ENCODE measurements around the gene SMARCA4. TPM values are rescaled to one million over a fixed set of nuclear protein-coding genes. Genes with fewer than 3 reads are reported as not detected.
"Not testable (repeated sequence)": the region's sequence is repeated elsewhere in the genome, so short reads cannot be mapped to it uniquely, and the experiment has no call there.

Gene SMARCA4
- total RNA-seq, 1 donor from 2014 or later: 140 TPM

DNA sequence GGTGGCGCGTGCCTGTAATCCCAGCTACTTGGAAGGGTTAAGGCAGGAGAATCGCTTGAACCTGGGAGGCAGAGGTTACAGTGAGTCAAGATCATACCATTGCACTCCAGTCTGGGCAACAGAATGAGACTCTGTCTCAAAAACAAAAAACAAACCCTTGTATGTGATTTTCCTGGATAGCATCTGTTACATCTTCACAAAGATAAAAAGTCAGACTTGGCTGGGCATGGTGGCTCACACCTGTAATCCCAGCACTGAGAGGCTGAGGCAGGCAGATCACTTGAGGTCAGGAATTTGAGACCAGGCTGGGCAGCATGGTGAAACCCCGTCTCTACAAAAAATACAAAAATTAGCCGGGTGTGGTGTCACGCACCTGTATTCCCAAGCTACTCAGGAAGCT is 136.5 kb downstream of the SMARCA4 start:
- DNase-seq (ENCODE audit: low spot score): not testable (repeated sequence)

DNA sequence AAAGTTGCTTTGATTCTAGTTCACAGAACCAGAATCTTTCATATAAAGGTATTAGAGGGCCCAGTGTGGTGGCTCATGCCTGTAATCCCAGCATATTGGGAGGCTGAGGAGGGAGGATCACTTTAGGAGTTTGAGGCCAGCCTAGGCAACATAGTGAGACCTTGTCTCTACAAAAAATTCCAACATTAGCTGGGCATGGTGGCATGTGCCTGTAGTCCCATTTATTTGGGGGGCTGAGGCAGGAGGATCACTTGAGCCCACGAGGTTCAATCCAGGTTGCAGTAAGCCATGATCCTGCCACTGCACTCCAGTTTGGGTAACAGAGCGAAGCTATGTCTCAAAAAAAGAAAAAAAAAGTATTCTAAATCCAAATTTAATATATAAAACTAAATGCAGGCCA is 137.5 kb downstream of the SMARCA4 start:
- no peak for DNase-seq (ENCODE audit: low spot score)

DNA sequence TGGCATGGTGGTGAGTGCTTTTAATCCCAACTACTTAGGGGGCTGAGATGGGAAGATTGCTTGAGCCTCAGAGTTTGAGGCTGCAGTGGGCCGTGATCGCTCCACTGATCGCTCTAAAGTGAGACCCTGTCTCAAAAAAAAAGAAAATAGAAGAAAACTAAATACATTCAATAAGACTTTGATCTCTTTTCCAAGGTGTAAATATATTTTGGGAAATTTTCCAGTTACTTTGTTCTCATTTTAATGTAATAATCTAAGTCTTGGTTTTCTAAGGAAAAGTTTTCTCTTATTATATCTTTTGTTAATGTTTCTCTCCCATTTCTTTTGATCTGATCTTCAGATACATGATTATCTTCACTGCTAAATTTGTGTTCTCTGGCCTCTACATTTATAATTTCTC is 138.0 kb downstream of the SMARCA4 start:
- DNase-seq (ENCODE audit: low spot score): no peak

DNA sequence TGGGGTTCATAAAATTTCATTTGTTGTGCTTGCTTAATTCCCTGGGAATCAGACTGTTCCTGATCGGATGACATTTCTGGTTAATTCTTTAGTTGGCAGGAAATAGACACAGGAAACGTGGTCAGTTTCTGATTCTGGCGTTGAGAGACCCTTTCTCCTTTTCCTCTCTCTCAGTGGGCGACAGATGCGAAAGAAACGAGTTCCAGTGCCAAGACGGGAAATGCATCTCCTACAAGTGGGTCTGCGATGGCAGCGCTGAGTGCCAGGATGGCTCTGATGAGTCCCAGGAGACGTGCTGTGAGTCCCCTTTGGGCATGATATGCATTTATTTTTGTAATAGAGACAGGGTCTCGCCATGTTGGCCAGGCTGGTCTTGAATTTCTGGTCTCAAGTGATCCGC is 139.2 kb downstream of the SMARCA4 start:
- DNase-seq (ENCODE audit: low spot score): no peak

DNA sequence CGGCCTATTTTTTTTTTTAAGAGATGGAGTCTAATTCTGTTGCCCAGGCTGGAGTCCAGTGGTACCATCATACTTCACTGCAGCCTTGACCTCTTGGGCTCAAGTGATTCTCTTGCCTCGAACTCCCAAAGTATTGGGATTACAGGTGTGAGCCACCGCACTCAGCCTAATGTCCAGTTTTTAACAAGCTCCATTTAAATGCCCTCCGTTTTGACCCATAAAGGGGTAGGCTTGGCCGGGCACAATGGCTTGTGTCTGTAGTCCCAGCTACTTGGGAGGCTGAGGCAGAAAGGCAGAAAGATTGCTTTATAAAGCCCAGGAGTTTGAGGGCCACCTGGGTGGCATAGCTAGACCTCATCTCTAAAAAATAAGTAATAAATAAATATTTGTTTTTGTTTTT is 140.2 kb downstream of the SMARCA4 start:
- no peak for DNase-seq (ENCODE audit: low spot score)

DNA sequence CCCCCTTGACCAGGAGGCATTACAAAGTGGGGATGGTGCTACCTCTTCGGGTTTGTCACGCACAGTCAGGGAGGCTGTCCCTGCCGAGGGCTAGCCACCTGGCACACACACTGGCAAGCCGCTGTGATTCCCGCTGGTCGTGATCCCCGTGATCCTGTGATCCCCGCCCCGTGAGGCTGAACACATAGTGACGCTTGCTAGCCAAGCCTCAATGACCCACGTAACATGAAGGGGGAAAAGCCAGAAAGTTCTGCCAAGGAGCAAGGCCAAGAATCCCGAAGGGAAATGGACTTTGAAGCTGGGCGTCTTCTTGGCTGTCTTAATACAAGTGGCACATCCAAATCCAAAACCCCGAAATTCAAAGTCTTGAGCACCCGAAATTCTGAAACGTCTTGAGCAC is 142.1 kb downstream of the SMARCA4 start:
- DNase-seq (ENCODE audit: low spot score): no peak

DNA sequence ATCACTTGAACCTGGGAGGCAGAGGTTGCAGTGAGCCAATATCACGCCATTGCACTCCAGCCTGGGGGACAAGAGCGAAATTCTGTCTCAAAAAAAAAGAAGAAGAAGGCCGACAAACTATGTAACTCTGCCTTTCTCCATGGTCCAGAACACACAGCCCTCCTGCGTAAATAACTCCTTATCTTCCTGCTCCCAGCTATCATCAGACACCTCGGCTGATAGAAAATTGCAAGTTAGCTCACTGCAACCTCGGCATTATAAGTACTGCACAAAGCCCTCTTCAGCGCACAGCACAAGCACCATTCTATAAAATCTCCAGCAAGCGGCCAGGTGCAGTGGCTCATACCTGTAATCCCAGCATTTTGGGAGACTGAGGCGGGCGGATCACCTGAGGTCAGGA is 142.8 kb downstream of the SMARCA4 start:
- DNase-seq (ENCODE audit: low spot score): not testable (repeated sequence)

- no peak for DNase-seq (ENCODE audit: low spot score)
Observed at GRCh38 chr19:11105014-11105636, 144.3 kb downstream of the SMARCA4 start.

- no peak for DNase-seq (ENCODE audit: low spot score)
Observed at GRCh38 chr19:11106477-11106876, 145.6 kb downstream of the SMARCA4 start.

DNA sequence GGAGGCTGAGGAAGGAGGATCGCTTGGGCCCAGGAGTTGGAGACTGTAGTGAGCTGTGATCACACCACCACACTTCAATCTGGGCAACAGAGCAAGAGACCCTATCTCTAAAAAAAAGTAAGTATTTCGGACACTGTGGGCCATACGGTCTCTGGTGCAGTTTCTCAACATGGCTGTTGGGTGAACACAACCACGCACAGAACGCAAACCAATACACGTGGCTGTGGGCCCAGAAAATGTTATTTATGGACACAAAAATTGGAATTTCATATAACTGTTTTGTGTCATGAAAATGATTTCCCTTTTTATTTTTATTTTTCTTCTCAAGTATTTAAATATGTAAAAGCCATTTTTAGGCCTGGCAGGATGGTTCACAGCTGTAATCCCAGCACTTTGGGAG is 147.9 kb downstream of the SMARCA4 start:
- no peak for DNase-seq (ENCODE audit: low spot score)

- no peak for DNase-seq (ENCODE audit: low spot score)
Observed at GRCh38 chr19:11111117-11111770, 150.4 kb downstream of the SMARCA4 start.

DNA sequence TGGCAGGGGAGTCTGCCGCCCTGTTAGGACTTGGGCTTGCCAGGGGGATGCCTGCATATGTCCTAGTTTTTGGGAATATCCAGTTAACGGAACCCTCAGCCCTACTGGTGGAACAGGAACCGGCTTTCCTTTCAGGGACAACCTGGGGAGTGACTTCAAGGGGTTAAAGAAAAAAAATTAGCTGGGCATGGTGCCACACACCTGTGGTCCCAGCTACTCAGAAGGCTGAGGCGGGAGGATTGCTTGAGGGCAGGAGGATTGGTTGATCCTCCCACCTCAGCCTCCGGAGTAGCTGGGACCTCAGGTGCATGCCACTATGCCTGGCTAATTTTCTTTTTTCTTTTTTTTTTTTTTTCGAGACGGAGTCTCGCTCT is 150.9 kb downstream of the SMARCA4 start:
- no peak for DNase-seq (ENCODE audit: low spot score)

Other genes with a start within 250 kb of the SMARCA4 start
- gene DNM2, start 243.0 kb upstream of the SMARCA4 start, total RNA-seq: 352 TPM
- gene TMED1, start 124.8 kb upstream of the SMARCA4 start, total RNA-seq: 13.3 TPM
- gene C19orf38, start 112.6 kb upstream of the SMARCA4 start, total RNA-seq: 0.99 TPM
- 41.2 TPM for gene CARM1, start 89.5 kb upstream of the SMARCA4 start, total RNA-seq
- gene YIPF2, start 32.4 kb upstream of the SMARCA4 start, total RNA-seq: 60.9 TPM
- 17.2 TPM for gene TIMM29, start 32.2 kb upstream of the SMARCA4 start, total RNA-seq
- gene LDLR, start 128.4 kb downstream of the SMARCA4 start, total RNA-seq: 78.2 TPM
- gene SPC24, start 194.8 kb downstream of the SMARCA4 start, total RNA-seq: 1.4 TPM
- 170 TPM for gene KANK2, start 236.5 kb downstream of the SMARCA4 start, total RNA-seq